K562 (cell line): ENCODE measurements around the gene PIP4K2A. TPM values are rescaled to one million over a fixed set of nuclear protein-coding genes. Genes with fewer than 3 reads are reported as not detected.
A peak's percentile ranks its signal among the peaks of the same experiment; 100 is the strongest.

Experiments
- ATAC-seq: fragments of 200-7000 bp; cut with Tn5 transposase; 3 replicates; pipeline ENCODE4 v1.9.1; 2020; ENCODE audit warnings: moderate library complexity
- BruUV-seq: library from RNA; stranded (reverse); fragments of 400-500 nt; replicated peaks from 2 replicates; lab custom pipeline; 2021; lab: Mats Ljungman, UMichigan
- CTCF ChIA-PET: fragments of 300-600 bp; formaldehyde crosslinking; extraction: SDS; loops from one replicate; lab custom pipeline; 2021; ENCODE audit warnings: low intra/inter-chr PET ratio; lab: Yijun Ruan, JAX
- POLR2A ChIA-PET: fragments of 300-600, 350-650 bp; sonication (Branson Sonifier 250); formaldehyde crosslinking; extraction: SDS; loops from one replicate; lab custom pipeline; 2021; ENCODE audit warnings: antibody characterized with exemption, inconsistent platforms; lab: Yijun Ruan, JAX
- DNase-seq, 4 experiments: peaks; one replicate each; pipeline versions ENCODE4 v3.0.0 to v3.0.0-alpha.2; 2011 to 2018; ENCODE audit warnings: low spot score in 3 of 4, mixed read lengths in 3 of 4; ENCODE audit errors: extremely low read depth in 1 of 4
- FAIRE-seq: peaks from 2 replicates; lab custom pipeline; 2011; peaks lifted over from hg19 to GRCh38; lab: Jason Lieb, UNC
- H2AFZ ChIP-seq: 2 replicates; pipeline ENCODE4 v1.6.0; 2011; ENCODE audit warnings: low read depth, low read length, control low read depth, inconsistent platforms
- H3K27ac ChIP-seq: fragments of 200-600 bp; 3 replicates; pipeline ENCODE4 v1.8.0; 2011; ENCODE audit warnings: low read depth, mild to moderate bottlenecking, control low read depth, inconsistent platforms, low read length, moderate library complexity, mixed read lengths; ENCODE audit errors: extremely low read depth
- H3K27me3 ChIP-seq, 2 experiments: fragments of 300-600 bp in 1 of 2; 2 replicates in 1 of 2; 3 replicates in 1 of 2; pipeline versions ENCODE4 v1.6.0 to v1.8.0; 2011; ENCODE audit warnings: inconsistent platforms in 2 of 2, low read length in 2 of 2, mild to moderate bottlenecking in 1 of 2, mixed read lengths in 1 of 2, moderate library complexity in 1 of 2; ENCODE audit not compliant: control insufficient read depth in 2 of 2, insufficient read depth in 2 of 2
- H3K36me3 ChIP-seq: fragments of 300-600 bp; 3 replicates; pipeline ENCODE4 v1.8.0; 2011; ENCODE audit warnings: mild to moderate bottlenecking, low read length, inconsistent platforms; ENCODE audit not compliant: control insufficient read depth, insufficient read depth
- H3K4me1 ChIP-seq, 2 experiments: fragments of 200-600 bp in 1 of 2; replicated peaks in 1 of 2; 2 replicates in 1 of 2; 3 replicates in 1 of 2; pipeline versions ENCODE4 v1.5.1 to v1.8.0; 2011; ENCODE audit warnings: inconsistent platforms in 2 of 2, low read length in 2 of 2, mild to moderate bottlenecking in 1 of 2, mixed read lengths in 1 of 2, moderate library complexity in 1 of 2; ENCODE audit not compliant: control insufficient read depth in 2 of 2, insufficient read depth in 2 of 2
- H3K4me2 ChIP-seq: 2 replicates; pipeline ENCODE4 v1.6.1; 2011; ENCODE audit warnings: low read length, control low read depth, inconsistent platforms, mixed read lengths; ENCODE audit not compliant: insufficient read depth
- H3K4me3 ChIP-seq: fragments of 200-600 bp; sonication (generic), shearing (Covaris generic); 2 replicates; pipeline ENCODE4 v1.5.1; 2016; ENCODE audit warnings: control low read depth, inconsistent platforms
- H3K79me2 ChIP-seq: fragments of 200-600 bp; 3 replicates; pipeline ENCODE4 v1.8.0; 2011; ENCODE audit warnings: low read length, inconsistent platforms; ENCODE audit not compliant: control insufficient read depth, insufficient read depth
- H3K9ac ChIP-seq, 2 experiments: 2 replicates each; pipeline versions ENCODE4 v1.6.0 to v1.6.1; 2011; ENCODE audit warnings: low read depth in 2 of 2, low read length in 2 of 2, control low read depth in 1 of 2, inconsistent platforms in 1 of 2, mild to moderate bottlenecking in 1 of 2, mixed read lengths in 1 of 2; ENCODE audit not compliant: insufficient read depth in 1 of 2
- H3K9me1 ChIP-seq: one replicate; pipeline ENCODE4 v1.6.0; 2011; ENCODE audit warnings: inconsistent platforms, mild to moderate bottlenecking, low read length, moderate library complexity; ENCODE audit not compliant: control insufficient read depth, insufficient read depth
- H3K9me3 ChIP-seq: replicated peaks from 2 replicates; pipeline ENCODE4 v1.5.1; 2011; ENCODE audit warnings: low read depth, low read length, inconsistent platforms; ENCODE audit not compliant: control insufficient read depth, insufficient read depth
- H4K20me1 ChIP-seq: replicated peaks from 2 replicates; pipeline ENCODE4 v1.6.1; 2011; ENCODE audit warnings: low read length, inconsistent platforms, mixed read lengths; ENCODE audit not compliant: control insufficient read depth, insufficient read depth
- CBFA2T2 ChIP-seq: fragments of 450-650 bp; conservative IDR thresholded peaks from 2 replicates; pipeline ENCODE4 v1.6.1; 2017; ENCODE audit warnings: mild to moderate bottlenecking
- KDM4B ChIP-seq, 2 experiments: fragments of 450-650 bp in 1 of 2; sonication (generic) in 1 of 2; IDR thresholded peaks; 2 replicates each; pipeline ENCODE4 v1.6.1; 2016 to 2017; ENCODE audit warnings: borderline replicate concordance in 2 of 2, antibody characterized with exemption in 1 of 2, low read depth in 1 of 2, mild to moderate bottlenecking in 1 of 2
- NR1H2 ChIP-seq: sonication (generic); formaldehyde crosslinking; IDR thresholded peaks from 2 replicates; pipeline ENCODE4 v1.4.0; 2020; ENCODE audit warnings: mild to moderate bottlenecking, missing genetic modification reagents
- RBM34 ChIP-seq: fragments of 200-400 bp; formaldehyde crosslinking; IDR thresholded peaks from 2 replicates; pipeline ENCODE4 v1.6.1; 2018; ENCODE audit warnings: low read length, borderline replicate concordance; ENCODE audit not compliant: insufficient read depth
- SMARCE1 ChIP-seq: fragments of 450-650 bp; IDR thresholded peaks from 2 replicates; pipeline ENCODE4 v1.7.1; 2016; ENCODE audit warnings: mild to moderate bottlenecking
- SOX6 ChIP-seq: fragments of 450-650 bp; IDR thresholded peaks from 2 replicates; pipeline ENCODE4 v1.6.1; 2014; ENCODE audit warnings: mild to moderate bottlenecking
- SP1 ChIP-seq: sonication (generic); formaldehyde crosslinking; IDR thresholded peaks from 2 replicates; pipeline ENCODE4 v1.8.1; 2022; ENCODE audit warnings: mild to moderate bottlenecking, missing genetic modification reagents
- TAL1 ChIP-seq: fragments of 450-650 bp; IDR thresholded peaks from 2 replicates; pipeline ENCODE4 v1.6.1; 2016; ENCODE audit warnings: mild to moderate bottlenecking
- ZBED1 ChIP-seq: IDR thresholded peaks from 2 replicates; pipeline ENCODE4 v1.6.1; 2014
- ZNF23 ChIP-seq: fragments of 250-450 bp; sonication (Bioruptor Pico); IDR thresholded peaks from 2 replicates; pipeline ENCODE4 v1.4.0; 2020; ENCODE audit warnings: mild to moderate bottlenecking
- ZNF274 ChIP-seq: IDR thresholded peaks from 2 replicates; pipeline ENCODE4 v1.6.1; 2011; ENCODE audit warnings: low read depth, mild to moderate bottlenecking, low read length, moderate library complexity, borderline replicate concordance
- ZNF57 ChIP-seq: fragments of 450-650 bp; formaldehyde crosslinking; IDR thresholded peaks from 2 replicates; pipeline ENCODE4 v1.4.0; 2020; ENCODE audit warnings: mild to moderate bottlenecking, moderate library complexity
- WGBS: fragments of 100-300 bp; shearing (Covaris generic); methylation state at CpG from one replicate; pipeline ENCODE4 v1.1.6; 2016; ENCODE audit warnings: low coverage, mixed read lengths; ENCODE audit not compliant: insufficient coverage; ENCODE audit errors: missing lambda C conversion rate; 5-methylcytosine and 5-hydroxymethylcytosine counted together
- in situ Hi-C: fragments of 300-500 bp; cut with MboI; formaldehyde crosslinking; loops from 4 replicates; pipeline ENCODE4 v1.15.0; 2018; ENCODE audit warnings: inconsistent platforms, mixed read lengths
- intact Hi-C: fragments of 100-400 bp; cut with micrococcal nuclease; formaldehyde crosslinking; loops from 2 replicates; pipeline ENCODE4 v1.14.2; 2022
- polyA plus RNA-seq, 8 experiments: library from polyadenylated mRNA; depleted of rRNA in 4 of 8; stranded (reverse) in 5 of 8; unstranded in 3 of 8; fragments of >200 nt; fragmentation: Nextera tagmentation in 2 of 8; fragmentation: Illumina TruSeq in 1 of 8; extraction: Ambion mirVana in 2 of 8; extraction: Trizol in 1 of 8; gene quantifications; 2 replicates each; pipeline versions ENCODE4 v1.2.1 to v1.2.3, GENCODE V29; 2011 to 2014; ENCODE audit warnings: inconsistent platforms in 1 of 8, missing spikeins in 1 of 8
- total RNA-seq, 7 experiments: library from RNA; depleted of rRNA in 6 of 7; stranded (reverse); fragments of >200 nt in 6 of 7; fragmentation: Illumina TruSeq in 2 of 7; extraction: Trizol in 2 of 7; gene quantifications; 2 replicates each; pipeline versions ENCODE4 v1.2.1 to v1.2.3, GENCODE V29; 2011 to 2021; ENCODE audit warnings: low replicate concordance in 1 of 7
- TF ChIP-seq, protein P1 (sequence below), 2 experiments: fragments of 450-650 bp; formaldehyde crosslinking in 1 of 2; IDR thresholded peaks; 2 replicates each; pipeline versions ENCODE4 v1.4.0 to v1.6.1; 2014 to 2020; ENCODE audit warnings: mild to moderate bottlenecking in 2 of 2, borderline replicate concordance in 1 of 2, low read depth in 1 of 2
- TF ChIP-seq, protein P2 (sequence below): fragments of 200-800 bp; sonication (Bioruptor generic); IDR thresholded peaks from 2 replicates; pipeline ENCODE4 v1.6.1; 2017; ENCODE audit warnings: missing genetic modification characterization, missing compliant biosample characterization
- TF ChIP-seq, protein P3 (sequence below): fragments of 250-450 bp; sonication (Bioruptor Pico); IDR thresholded peaks from 2 replicates; pipeline ENCODE4 v1.8.0; 2021; ENCODE audit warnings: moderate library complexity, mild to moderate bottlenecking, inconsistent platforms

PIP4K2A gene
- total and polyA plus RNA-seq, 9 of the 15 experiments (the other 6 are each of a cell fraction or from before 2014, with no cell fraction given), result 35.6 to 117 (median 71.9) TPM

DNA sequence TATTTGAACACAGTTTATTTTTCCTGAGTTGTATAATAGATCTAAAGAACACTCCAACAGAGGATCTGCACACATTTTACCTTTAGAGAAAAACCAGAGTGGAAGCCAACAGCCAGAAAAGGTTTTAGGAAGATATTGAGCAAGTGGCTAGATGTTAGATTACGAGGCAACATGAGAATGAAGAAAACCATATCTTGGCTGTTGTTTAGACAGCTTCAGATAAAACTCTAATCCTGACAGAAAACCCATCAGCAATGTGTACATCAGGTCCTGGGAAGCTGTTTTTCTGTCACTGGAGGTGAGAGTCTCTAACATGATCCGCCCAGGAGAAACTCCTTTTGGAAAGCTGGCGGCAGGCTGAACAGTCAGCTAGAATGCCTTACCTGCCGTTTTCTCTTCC, 209.6 kb downstream of the PIP4K2A start:
- ATAC-seq (peak; percentile 62), DNase-seq (peak in 1 of 4 experiments; percentile 21), FAIRE-seq (peak; percentile 72)
- Histone ChIP-seq H3K4me2 (peak overlapping the region; percentile 19), H4K20me1 (no peaks in the 10 kb centered on the region), H3K27me3 (no peaks in the 10 kb centered on the region), H3K4me3 (no peak overlapping the region), H3K79me2 (no peaks in the 10 kb centered on the region), H3K9ac (no peak overlapping the region), H3K9me1 (no peaks in the 10 kb centered on the region), H3K36me3 (no peaks in the 10 kb centered on the region), H3K4me1 (peaks cover 0 to 21% of the 10 kb centered on the region in 2 experiments; a peak in 3 of 5 replicates), H2AFZ (peak overlapping the region; percentile 38), H3K27ac (no peak overlapping the region), H3K9me3 (no peaks in the 10 kb centered on the region)
- WGBS, result 10% methylated on average over 4 of the region's 4 CpGs
- ChIA-PET POLR2A (interaction anchor here (1.0 to 1.7 kb wide), 2 partner anchors 9 to 75 kb away, joined by 3 to 6 read pairs; no protein-coding TSS in a partner anchor), CTCF (no interaction called here)
- in situ Hi-C loops (no loop called here), intact Hi-C loops (no loop called here)
- BruUV-seq, result no TSS peak
- TF ChIP-seq NR1H2, result no peak
- no peak for TF ChIP-seq RBM34
- no peak for TF ChIP-seq KDM4B (IDR thresholded peaks at IDR 0.05; ENCODE audit: borderline replicate concordance in 2 of 2, low read depth in 1 of 2)
- TF ChIP-seq ZBED1, result no peak
- TF ChIP-seq SMARCE1, result peak; percentile 61; the same call in 1 of the 2 replicates
- TF ChIP-seq, protein P1, sequence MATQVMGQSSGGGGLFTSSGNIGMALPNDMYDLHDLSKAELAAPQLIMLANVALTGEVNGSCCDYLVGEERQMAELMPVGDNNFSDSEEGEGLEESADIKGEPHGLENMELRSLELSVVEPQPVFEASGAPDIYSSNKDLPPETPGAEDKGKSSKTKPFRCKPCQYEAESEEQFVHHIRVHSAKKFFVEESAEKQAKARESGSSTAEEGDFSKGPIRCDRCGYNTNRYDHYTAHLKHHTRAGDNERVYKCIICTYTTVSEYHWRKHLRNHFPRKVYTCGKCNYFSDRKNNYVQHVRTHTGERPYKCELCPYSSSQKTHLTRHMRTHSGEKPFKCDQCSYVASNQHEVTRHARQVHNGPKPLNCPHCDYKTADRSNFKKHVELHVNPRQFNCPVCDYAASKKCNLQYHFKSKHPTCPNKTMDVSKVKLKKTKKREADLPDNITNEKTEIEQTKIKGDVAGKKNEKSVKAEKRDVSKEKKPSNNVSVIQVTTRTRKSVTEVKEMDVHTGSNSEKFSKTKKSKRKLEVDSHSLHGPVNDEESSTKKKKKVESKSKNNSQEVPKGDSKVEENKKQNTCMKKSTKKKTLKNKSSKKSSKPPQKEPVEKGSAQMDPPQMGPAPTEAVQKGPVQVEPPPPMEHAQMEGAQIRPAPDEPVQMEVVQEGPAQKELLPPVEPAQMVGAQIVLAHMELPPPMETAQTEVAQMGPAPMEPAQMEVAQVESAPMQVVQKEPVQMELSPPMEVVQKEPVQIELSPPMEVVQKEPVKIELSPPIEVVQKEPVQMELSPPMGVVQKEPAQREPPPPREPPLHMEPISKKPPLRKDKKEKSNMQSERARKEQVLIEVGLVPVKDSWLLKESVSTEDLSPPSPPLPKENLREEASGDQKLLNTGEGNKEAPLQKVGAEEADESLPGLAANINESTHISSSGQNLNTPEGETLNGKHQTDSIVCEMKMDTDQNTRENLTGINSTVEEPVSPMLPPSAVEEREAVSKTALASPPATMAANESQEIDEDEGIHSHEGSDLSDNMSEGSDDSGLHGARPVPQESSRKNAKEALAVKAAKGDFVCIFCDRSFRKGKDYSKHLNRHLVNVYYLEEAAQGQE (IDR thresholded peaks at IDR 0.05; ENCODE audit: borderline replicate concordance), result no peak
- TF ChIP-seq, protein P1 (CRISPR knock-in tag; IDR thresholded peaks at IDR 0.05; ENCODE audit: low read depth), result no peak
- TF ChIP-seq ZNF274, result no peak
- TF ChIP-seq CBFA2T2, result peak; percentile 36; the same call in 1 of the 2 replicates
- TF ChIP-seq ZNF57, result no peak
- TF ChIP-seq SP1 (CRISPR knock-in tag), result no peak
- TF ChIP-seq, protein P2, sequence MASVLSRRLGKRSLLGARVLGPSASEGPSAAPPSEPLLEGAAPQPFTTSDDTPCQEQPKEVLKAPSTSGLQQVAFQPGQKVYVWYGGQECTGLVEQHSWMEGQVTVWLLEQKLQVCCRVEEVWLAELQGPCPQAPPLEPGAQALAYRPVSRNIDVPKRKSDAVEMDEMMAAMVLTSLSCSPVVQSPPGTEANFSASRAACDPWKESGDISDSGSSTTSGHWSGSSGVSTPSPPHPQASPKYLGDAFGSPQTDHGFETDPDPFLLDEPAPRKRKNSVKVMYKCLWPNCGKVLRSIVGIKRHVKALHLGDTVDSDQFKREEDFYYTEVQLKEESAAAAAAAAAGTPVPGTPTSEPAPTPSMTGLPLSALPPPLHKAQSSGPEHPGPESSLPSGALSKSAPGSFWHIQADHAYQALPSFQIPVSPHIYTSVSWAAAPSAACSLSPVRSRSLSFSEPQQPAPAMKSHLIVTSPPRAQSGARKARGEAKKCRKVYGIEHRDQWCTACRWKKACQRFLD (CRISPR knock-in tag), result no peak
- TF ChIP-seq, protein P3, sequence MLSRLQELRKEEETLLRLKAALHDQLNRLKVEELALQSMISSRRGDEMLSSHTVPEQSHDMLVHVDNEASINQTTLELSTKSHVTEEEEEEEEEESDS, result no peak
- peak; percentile 57; the same call in 1 of the 2 replicates for TF ChIP-seq SOX6
- TF ChIP-seq ZNF23 (CRISPR knock-in tag), result no peak
- TF ChIP-seq TAL1, result peak; percentile 53
